GM12878 (cell line): Measurements from ENCODE around the gene DENND1A. TPM values are rescaled to one million over a fixed set of nuclear protein-coding genes. Genes with fewer than 3 reads are reported as not detected.

Experiments
- ATAC-seq: fragments of 200-7000 bp; cut with Tn5 transposase; 3 replicates; pipeline ENCODE4 v1.9.1; 2020; ENCODE audit warnings: mild to moderate bottlenecking, moderate library complexity
- BruUV-seq: library from RNA; stranded (reverse); fragments of 400-500 nt; replicated peaks from 2 replicates; lab custom pipeline; 2021; lab: Mats Ljungman, UMichigan
- CTCF ChIA-PET: fragments of 300-600 bp; sonication (Branson Sonifier 250); formaldehyde crosslinking; extraction: SDS; loops from one replicate; lab custom pipeline; 2021; ENCODE audit warnings: inconsistent platforms; lab: Yijun Ruan, JAX
- POLR2A ChIA-PET: fragments of 350-600 bp; formaldehyde crosslinking; extraction: SDS; loops from one replicate; lab custom pipeline; 2021; ENCODE audit warnings: inconsistent platforms; lab: Charles Lee
- RAD21 ChIA-PET: fragments of 300-600 bp; sonication (Branson Sonifier 250); formaldehyde crosslinking; loops from one replicate; lab custom pipeline; 2023; ENCODE audit warnings: antibody characterized with exemption; ENCODE audit not compliant: unreplicated experiment; lab: Charles Lee
- SMC1A ChIA-PET: fragments of 300-600 bp; sonication (Branson Sonifier 250); formaldehyde crosslinking; loops from one replicate; lab custom pipeline; 2023; ENCODE audit not compliant: unreplicated experiment, uncharacterized antibody; lab: Charles Lee
- DNase-seq: peaks from one replicate; pipeline ENCODE4 v3.0.0-alpha.2; 2011; ENCODE audit warnings: low read depth, low spot score
- FAIRE-seq: peaks from 3 replicates; lab custom pipeline; 2011; peaks lifted over from hg19 to GRCh38; lab: Jason Lieb, UNC
- H2AFZ ChIP-seq: 2 replicates; pipeline ENCODE4 v1.6.0; 2011; ENCODE audit warnings: low read depth, low read length, control low read depth; ENCODE audit not compliant: control insufficient read depth
- H3K27ac ChIP-seq: 2 replicates; pipeline ENCODE4 v1.5.1; 2011; ENCODE audit warnings: control low read depth; ENCODE audit not compliant: control insufficient read depth, insufficient read depth
- H3K27me3 ChIP-seq, 2 experiments: replicated peaks in 1 of 2; 2 replicates each; pipeline versions ENCODE4 v1.6.0 to v1.6.1; 2011; ENCODE audit warnings: low read length in 1 of 2; ENCODE audit not compliant: control insufficient read depth in 2 of 2, insufficient read depth in 2 of 2
- H3K36me3 ChIP-seq, 2 experiments: 2 replicates each; pipeline ENCODE4 v1.5.1; 2011; ENCODE audit warnings: low read length in 1 of 2; ENCODE audit not compliant: control insufficient read depth in 2 of 2, insufficient read depth in 2 of 2
- H3K4me1 ChIP-seq: 2 replicates; pipeline ENCODE4 v1.6.1; 2011; ENCODE audit warnings: mild to moderate bottlenecking, low read length, moderate library complexity, mixed read lengths; ENCODE audit not compliant: control insufficient read depth, insufficient read depth
- H3K4me2 ChIP-seq: 2 replicates; pipeline ENCODE4 v1.6.0; 2011; ENCODE audit warnings: control low read depth; ENCODE audit not compliant: control insufficient read depth, insufficient read depth
- H3K4me3 ChIP-seq: fragments of 200-600 bp; sonication (generic); 2 replicates; pipeline ENCODE4 v1.5.1; 2016
- H3K79me2 ChIP-seq: 2 replicates; pipeline ENCODE4 v1.6.0; 2011; ENCODE audit warnings: low read length; ENCODE audit not compliant: control insufficient read depth, insufficient read depth
- H3K9ac ChIP-seq: 2 replicates; pipeline ENCODE4 v1.8.0; 2011; ENCODE audit warnings: low read length, control low read depth, mixed read lengths; ENCODE audit not compliant: control insufficient read depth, insufficient read depth
- H3K9me3 ChIP-seq: replicated peaks from 3 replicates; pipeline ENCODE4 v1.5.1; 2011; ENCODE audit warnings: mild to moderate bottlenecking, low read length; ENCODE audit not compliant: control insufficient read depth, insufficient read depth
- H4K20me1 ChIP-seq: 2 replicates; pipeline ENCODE4 v1.6.0; 2011; ENCODE audit not compliant: control insufficient read depth, insufficient read depth
- ATF2 ChIP-seq: IDR thresholded peaks from 2 replicates; pipeline ENCODE4 v1.6.1; 2012; ENCODE audit warnings: low read length, inconsistent platforms
- BACH1 ChIP-seq: fragments of 450-650 bp; IDR thresholded peaks from 2 replicates; pipeline ENCODE4 v1.6.1; 2017; ENCODE audit warnings: mild to moderate bottlenecking, borderline replicate concordance
- E2F4 ChIP-seq: IDR thresholded peaks from 2 replicates; pipeline ENCODE4 v1.6.1; 2012; ENCODE audit warnings: low read depth, low read length, improper control_type of control experiment
- EGR1 ChIP-seq, 2 experiments: IDR thresholded peaks; 1 replicate in 1 of 2; 2 replicates in 1 of 2; pipeline ENCODE4 v1.6.1; 2011 to 2012; ENCODE audit warnings: low read depth in 2 of 2, low read length in 2 of 2, borderline replicate concordance in 1 of 2, mild to moderate bottlenecking in 1 of 2, moderate library complexity in 1 of 2
- ETV6 ChIP-seq, 2 experiments: fragments of 450-650 bp in 1 of 2; IDR thresholded peaks in 1 of 2; conservative IDR thresholded peaks in 1 of 2; 2 replicates each; pipeline ENCODE4 v1.6.1; 2014; ENCODE audit warnings: antibody characterized with exemption in 1 of 2, borderline replicate concordance in 1 of 2, low read depth in 1 of 2, mild to moderate bottlenecking in 1 of 2, moderate library complexity in 1 of 2
- MTA2 ChIP-seq: fragments of 450-650 bp; IDR thresholded peaks from 2 replicates; pipeline ENCODE4 v1.6.1; 2016; ENCODE audit warnings: low read depth, mild to moderate bottlenecking, moderate library complexity
- NFIC ChIP-seq: IDR thresholded peaks from 2 replicates; pipeline ENCODE4 v1.6.1; 2012; ENCODE audit warnings: low read depth, mild to moderate bottlenecking, inconsistent platforms, low read length, moderate library complexity
- NFYA ChIP-seq: IDR thresholded peaks from 2 replicates; pipeline ENCODE4 v1.6.1; 2011; ENCODE audit warnings: low read depth, mild to moderate bottlenecking, low read length, improper control_type of control experiment, borderline replicate concordance
- NRF1 ChIP-seq: conservative IDR thresholded peaks from 2 replicates; pipeline ENCODE4 v1.6.1; 2011; ENCODE audit warnings: mild to moderate bottlenecking, low read depth, low read length, improper control_type of control experiment
- PAX8 ChIP-seq: fragments of 450-650 bp; IDR thresholded peaks from 2 replicates; pipeline ENCODE4 v1.6.1; 2017; ENCODE audit warnings: mild to moderate bottlenecking, moderate library complexity
- RB1 ChIP-seq: fragments of 450-650 bp; formaldehyde crosslinking; IDR thresholded peaks from 2 replicates; pipeline ENCODE4 v1.6.1; 2017; ENCODE audit warnings: mild to moderate bottlenecking, borderline replicate concordance
- SP1 ChIP-seq: IDR thresholded peaks from one replicate; pipeline ENCODE4 v1.6.1; 2011; ENCODE audit warnings: low read depth, low read length
- SUPT20H ChIP-seq: IDR thresholded peaks from 2 replicates; pipeline ENCODE4 v1.6.1; 2011; ENCODE audit warnings: low read depth, mild to moderate bottlenecking, low read length, moderate library complexity, borderline replicate concordance; ENCODE audit not compliant: control insufficient read depth
- TAF1 ChIP-seq: IDR thresholded peaks from 2 replicates; pipeline ENCODE4 v1.6.1; 2011; ENCODE audit warnings: mild to moderate bottlenecking, low read depth, low read length, borderline replicate concordance
- ZNF622 ChIP-seq: fragments of 450-650 bp; IDR thresholded peaks from 2 replicates; pipeline ENCODE4 v1.6.1; 2017; ENCODE audit warnings: mild to moderate bottlenecking, inconsistent platforms
- WGBS: methylation state at CpG from one replicate; pipeline ENCODE4 v1.1.6; 2016; ENCODE audit warnings: low lambda C conversion rate; ENCODE audit not compliant: insufficient replicate concordance, insufficient coverage; ENCODE audit errors: missing lambda C conversion rate; 5-methylcytosine and 5-hydroxymethylcytosine counted together
- in situ Hi-C: fragments of 300-500 bp; cut with MboI; formaldehyde crosslinking; loops from 9 replicates; pipeline ENCODE4 v1.14.3; 2018; ENCODE audit warnings: mixed read lengths
- intact Hi-C: fragments of 100-400 bp; cut with micrococcal nuclease; formaldehyde crosslinking; loops from one replicate; pipeline ENCODE4 v1.14.2; 2022; ENCODE audit not compliant: unreplicated experiment
- polyA plus RNA-seq, 11 experiments: library from polyadenylated mRNA; depleted of rRNA in 4 of 11; unstranded in 6 of 11; stranded (reverse) in 5 of 11; fragments of >200 nt; fragmentation: Nextera tagmentation in 4 of 11; fragmentation: Illumina TruSeq in 1 of 11; extraction: Ambion mirVana in 4 of 11; extraction: Trizol in 1 of 11; gene quantifications; 1 replicate in 1 of 11; 2 replicates in 10 of 11; pipeline versions ENCODE4 v1.2.1 to v1.2.3, GENCODE V29; 2011 to 2016; ENCODE audit warnings: inconsistent platforms in 2 of 11, missing spikeins in 2 of 11, low read depth in 1 of 11
- total RNA-seq, 4 experiments: library from RNA; depleted of rRNA in 3 of 4; stranded (reverse); fragments of >200 nt in 3 of 4; fragmentation: Illumina TruSeq in 1 of 4; extraction: Trizol in 1 of 4; gene quantifications; 2 replicates each; pipeline versions ENCODE4 v1.2.1 to v1.2.3, GENCODE V29; 2013 to 2021

The DENND1A gene
- total and polyA plus RNA-seq, 10 of the 15 experiments (the other 5 are each of a cell fraction or from before 2014, with no cell fraction given) = 14.1 to 48.6 (median 35.2) TPM

GRCh38 chr9:123509646-123510045 is 420.3 kb downstream of the DENND1A start:
- Histone ChIP-seq H3K9ac (no peak overlapping the region), H3K27ac (no peak overlapping the region), H3K4me1 (no peaks in the 10 kb centered on the region), H3K27me3 (no peaks in the 10 kb centered on the region), H2AFZ (no peak overlapping the region), H3K4me2 (no peak overlapping the region), H3K9me3 (no peaks in the 10 kb centered on the region), H3K79me2 (no peaks in the 10 kb centered on the region), H3K4me3 (no peak overlapping the region), H3K36me3 (no peaks in the 10 kb centered on the region; a peak in 1 of 4 replicates), H4K20me1 (no peaks in the 10 kb centered on the region)
- ChIA-PET CTCF (no interaction called here), RAD21 (interaction anchor here (0.5 kb wide), 1 partner anchor 434 kb away, joined by 3 read pairs; no protein-coding TSS in a partner anchor), SMC1A (no interaction called here), POLR2A (no interaction called here)
- FAIRE-seq = no peak
- 74% methylated on average over 2 of the region's 2 CpGs for WGBS
- intact Hi-C loops = no loop called here
- no TSS peak for BruUV-seq
- in situ Hi-C loops = no loop called here
- ATAC-seq = no peak
- DNase-seq = no peak
- TF ChIP-seq NRF1 = no peak
- TF ChIP-seq SUPT20H = no peak
- no peak for TF ChIP-seq SP1
- TF ChIP-seq BACH1 = no peak
- TF ChIP-seq NFIC = no peak
- TF ChIP-seq NFYA = no peak
- no peak for TF ChIP-seq TAF1
- TF ChIP-seq EGR1 (IDR thresholded peaks at IDR 0.05; ENCODE audit: borderline replicate concordance in 1 of 2, low read depth in 2 of 2, low read length in 2 of 2) = no peak
- no peak for TF ChIP-seq PAX8
- TF ChIP-seq, all 136 proteins: peak for 0

- no peak overlapping the region for H3K4me3 ChIP-seq
- no peaks in the 10 kb centered on the region for H3K9me3 ChIP-seq
- H3K4me1 ChIP-seq = no peaks in the 10 kb centered on the region
- H3K9ac ChIP-seq = no peak overlapping the region
- ATAC-seq (no peak), FAIRE-seq (no peak), DNase-seq (no peak)
- 85% methylated on average over 6 of the region's 6 CpGs for WGBS
- ChIA-PET POLR2A (no interaction called here), CTCF (no interaction called here), SMC1A (no interaction called here), RAD21 (no interaction called here)
- H3K27ac ChIP-seq = no peak overlapping the region
- no peak overlapping the region for H3K4me2 ChIP-seq
- in situ Hi-C loops (no loop called here), intact Hi-C loops (no loop called here)
- no TSS peak for BruUV-seq
- no peak overlapping the region for H2AFZ ChIP-seq
- H4K20me1 ChIP-seq = no peaks in the 10 kb centered on the region
- no peaks in the 10 kb centered on the region for H3K79me2 ChIP-seq
- H3K36me3 ChIP-seq = no peaks in the 10 kb centered on the region; a peak in 1 of 4 replicates
- H3K27me3 ChIP-seq = no peaks in the 10 kb centered on the region
- no peak for TF ChIP-seq ZNF622
- no peak for TF ChIP-seq MTA2
- TF ChIP-seq RB1 = no peak
- no peak for TF ChIP-seq NRF1
- no peak for TF ChIP-seq ATF2
- no peak for TF ChIP-seq ETV6 (conservative IDR thresholded peaks at IDR 0.05 in 1 of 2, IDR thresholded peaks at IDR 0.05 in 1 of 2; ENCODE audit: borderline replicate concordance in 1 of 2, low read depth in 1 of 2)
- no peak for TF ChIP-seq E2F4
Measured at GRCh38 chr9:123508048-123508447, 421.9 kb downstream of the DENND1A start.
